ENCODE measurements around the gene SKAP2. TPM values are rescaled to one million over a fixed set of nuclear protein-coding genes. Genes with fewer than 3 reads are reported as not detected.

SKAP2 gene
- total and polyA plus RNA-seq, 9 donors: 6.3 to 15.1 (median 9.6) TPM

GRCh38 chr7:26858735-26859134 lies 5.7 kb downstream of the SKAP2 start:
- no peak for DNase-seq
- peaks cover 23% of the 10 kb centered on the region for H3K27me3 ChIP-seq (ENCODE audit: control insufficient read depth, insufficient read depth, low read length)
- H3K4me3 ChIP-seq (ENCODE audit: low read length): no peak overlapping the region
- no peaks in the 10 kb centered on the region for H3K4me1 ChIP-seq (ENCODE audit: control insufficient read depth, insufficient read depth, low read length)
- H3K27ac ChIP-seq (ENCODE audit: low read length): no peak overlapping the region
- no peaks in the 10 kb centered on the region for H3K9me3 ChIP-seq (replicated peaks; ENCODE audit: control insufficient read depth, low read depth, low read length)
- no peaks in the 10 kb centered on the region for H3K36me3 ChIP-seq (ENCODE audit: control insufficient read depth, insufficient read depth, low read length)
- WGBS (ENCODE audit: insufficient coverage): no CpG with 5 or more reads among the region's 3 CpGs

GRCh38 chr7:26858241-26858715 lies 6.1 kb downstream of the SKAP2 start:
- 43% methylated on average over 1 of the region's 5 CpGs for WGBS (ENCODE audit: insufficient coverage)
- Histone ChIP-seq H3K4me1 (ENCODE audit: control insufficient read depth, insufficient read depth, low read length) (no peaks in the 10 kb centered on the region), H3K9me3 (replicated peaks; ENCODE audit: control insufficient read depth, low read depth, low read length) (no peaks in the 10 kb centered on the region), H3K4me3 (ENCODE audit: low read length) (no peak overlapping the region), H3K36me3 (ENCODE audit: control insufficient read depth, insufficient read depth, low read length) (no peaks in the 10 kb centered on the region), H3K27ac (ENCODE audit: low read length) (no peak overlapping the region), H3K27me3 (ENCODE audit: control insufficient read depth, insufficient read depth, low read length) (peaks cover 24% of the 10 kb centered on the region)
- no peak for DNase-seq

- Histone ChIP-seq H3K4me1 (ENCODE audit: control insufficient read depth, insufficient read depth, low read length) (no peaks in the 10 kb centered on the region), H3K36me3 (ENCODE audit: control insufficient read depth, insufficient read depth, low read length) (no peaks in the 10 kb centered on the region), H3K4me3 (ENCODE audit: low read length) (no peak overlapping the region), H3K27me3 (ENCODE audit: control insufficient read depth, insufficient read depth, low read length) (peaks cover 24% of the 10 kb centered on the region), H3K9me3 (replicated peaks; ENCODE audit: control insufficient read depth, low read depth, low read length) (no peaks in the 10 kb centered on the region), H3K27ac (ENCODE audit: low read length) (no peak overlapping the region)
- DNase-seq: peak; percentile 28
- whole genome bisulfite sequencing (ENCODE audit: insufficient coverage): 39% methylated on average over 27 of the region's 34 CpGs
Measured at GRCh38 chr7:26857506-26858240, 6.7 kb downstream of the SKAP2 start.

GRCh38 chr7:26857170-26857505 lies 7.3 kb downstream of the SKAP2 start:
- no peaks in the 10 kb centered on the region for H3K36me3 ChIP-seq (ENCODE audit: control insufficient read depth, insufficient read depth, low read length)
- no peak overlapping the region for H3K4me3 ChIP-seq (ENCODE audit: low read length)
- WGBS (ENCODE audit: insufficient coverage): 20% methylated on average over 1 of the region's 4 CpGs
- H3K27ac ChIP-seq (ENCODE audit: low read length): no peak overlapping the region
- H3K4me1 ChIP-seq (ENCODE audit: control insufficient read depth, insufficient read depth, low read length): no peaks in the 10 kb centered on the region
- H3K27me3 ChIP-seq (ENCODE audit: control insufficient read depth, insufficient read depth, low read length): peaks cover 24% of the 10 kb centered on the region
- DNase-seq: no peak
- H3K9me3 ChIP-seq (replicated peaks; ENCODE audit: control insufficient read depth, low read depth, low read length): no peaks in the 10 kb centered on the region

GRCh38 chr7:26856176-26856985 lies 8.0 kb downstream of the SKAP2 start:
- peak; percentile 55 for DNase-seq
- no peak overlapping the region for H3K27ac ChIP-seq (ENCODE audit: low read length)
- WGBS (ENCODE audit: insufficient coverage): no CpG with 5 or more reads among the region's 3 CpGs
- no peaks in the 10 kb centered on the region for H3K9me3 ChIP-seq (replicated peaks; ENCODE audit: control insufficient read depth, low read depth, low read length)
- H3K36me3 ChIP-seq (ENCODE audit: control insufficient read depth, insufficient read depth, low read length): no peaks in the 10 kb centered on the region
- no peak overlapping the region for H3K4me3 ChIP-seq (ENCODE audit: low read length)
- no peaks in the 10 kb centered on the region for H3K4me1 ChIP-seq (ENCODE audit: control insufficient read depth, insufficient read depth, low read length)
- peaks cover 24% of the 10 kb centered on the region for H3K27me3 ChIP-seq (ENCODE audit: control insufficient read depth, insufficient read depth, low read length)

GRCh38 chr7:26854876-26855855 lies 9.2 kb downstream of the SKAP2 start:
- Histone ChIP-seq H3K9me3 (replicated peaks; ENCODE audit: control insufficient read depth, low read depth, low read length) (no peaks in the 10 kb centered on the region), H3K4me3 (ENCODE audit: low read length) (no peak overlapping the region), H3K27me3 (ENCODE audit: control insufficient read depth, insufficient read depth, low read length) (peaks cover 27% of the 10 kb centered on the region), H3K4me1 (ENCODE audit: control insufficient read depth, insufficient read depth, low read length) (no peaks in the 10 kb centered on the region), H3K36me3 (ENCODE audit: control insufficient read depth, insufficient read depth, low read length) (no peaks in the 10 kb centered on the region), H3K27ac (ENCODE audit: low read length) (no peak overlapping the region)
- WGBS (ENCODE audit: insufficient coverage): no CpG with 5 or more reads among the region's 1 CpG
- no peak for DNase-seq

- peak; percentile 89 for DNase-seq
- Histone ChIP-seq H3K36me3 (ENCODE audit: control insufficient read depth, insufficient read depth, low read length) (no peaks in the 10 kb centered on the region), H3K9me3 (replicated peaks; ENCODE audit: control insufficient read depth, low read depth, low read length) (no peaks in the 10 kb centered on the region), H3K4me3 (ENCODE audit: low read length) (no peak overlapping the region), H3K4me1 (ENCODE audit: control insufficient read depth, insufficient read depth, low read length) (no peaks in the 10 kb centered on the region), H3K27ac (ENCODE audit: low read length) (no peak overlapping the region), H3K27me3 (ENCODE audit: control insufficient read depth, insufficient read depth, low read length) (peaks cover 27% of the 10 kb centered on the region)
- no CpG with 5 or more reads among the region's 4 CpGs for WGBS (ENCODE audit: insufficient coverage)
Measured at GRCh38 chr7:26853788-26854393, 10.5 kb downstream of the SKAP2 start.

- Histone ChIP-seq H3K27ac (ENCODE audit: low read length) (no peak overlapping the region), H3K9me3 (replicated peaks; ENCODE audit: control insufficient read depth, low read depth, low read length) (no peaks in the 10 kb centered on the region), H3K4me3 (ENCODE audit: low read length) (no peak overlapping the region), H3K4me1 (ENCODE audit: control insufficient read depth, insufficient read depth, low read length) (no peaks in the 10 kb centered on the region), H3K36me3 (ENCODE audit: control insufficient read depth, insufficient read depth, low read length) (no peaks in the 10 kb centered on the region), H3K27me3 (ENCODE audit: control insufficient read depth, insufficient read depth, low read length) (peaks cover 15% of the 10 kb centered on the region)
- no peak for DNase-seq
- 90% methylated on average over 3 of the region's 8 CpGs for WGBS (ENCODE audit: insufficient coverage)
Measured at GRCh38 chr7:26850193-26850651, 14.2 kb downstream of the SKAP2 start.

- H3K27me3 ChIP-seq (ENCODE audit: control insufficient read depth, insufficient read depth, low read length): peaks cover 6% of the 10 kb centered on the region
- no peaks in the 10 kb centered on the region for H3K36me3 ChIP-seq (ENCODE audit: control insufficient read depth, insufficient read depth, low read length)
- H3K9me3 ChIP-seq (replicated peaks; ENCODE audit: control insufficient read depth, low read depth, low read length): no peaks in the 10 kb centered on the region
- H3K27ac ChIP-seq (ENCODE audit: low read length): no peak overlapping the region
- H3K4me1 ChIP-seq (ENCODE audit: control insufficient read depth, insufficient read depth, low read length): no peaks in the 10 kb centered on the region
- no peak overlapping the region for H3K4me3 ChIP-seq (ENCODE audit: low read length)
- no CpG with 5 or more reads among the region's 4 CpGs for WGBS (ENCODE audit: insufficient coverage)
- DNase-seq: peak; percentile 24
Measured at GRCh38 chr7:26843705-26844104, 20.7 kb downstream of the SKAP2 start.
